H1 (cell line): ENCODE results near the gene KIF5C. TPM values are rescaled to one million over a fixed set of nuclear protein-coding genes. Genes with fewer than 3 reads are reported as not detected.

Experiments
- CTCF ChIA-PET: fragments of 300-600 bp; sonication (Branson Sonifier 250); formaldehyde crosslinking; loops from one replicate; lab custom pipeline; 2021; ENCODE audit not compliant: partially characterized antibody; lab: Charles Lee
- POLR2A ChIA-PET: fragments of 300-600 bp; sonication (Branson Sonifier 250); formaldehyde crosslinking; loops from one replicate; lab custom pipeline; 2021; ENCODE audit warnings: inconsistent platforms; ENCODE audit not compliant: partially characterized antibody; lab: Charles Lee
- DNase-seq, 2 experiments: peaks; one replicate each; pipeline versions ENCODE4 v3.0.0 to v3.0.0-alpha.2; 2010 to 2022; ENCODE audit warnings: low spot score in 2 of 2, low read depth in 1 of 2, mixed read lengths in 1 of 2
- FAIRE-seq: peaks from 2 replicates; lab custom pipeline; 2011; peaks lifted over from hg19 to GRCh38; lab: Jason Lieb, UNC
- H2AFZ ChIP-seq: 2 replicates; pipeline ENCODE4 v1.8.1; 2012; ENCODE audit warnings: low read length, inconsistent platforms
- H2AK5ac ChIP-seq: 2 replicates; pipeline ENCODE4 v1.6.1; 2013; ENCODE audit warnings: low read depth, low read length
- H2BK120ac ChIP-seq: replicated peaks from 2 replicates; pipeline ENCODE3; 2013; ENCODE audit warnings: low read depth, low read length, inconsistent platforms
- H2BK12ac ChIP-seq: 2 replicates; pipeline ENCODE4 v1.6.1; 2013; ENCODE audit warnings: low read depth, low read length
- H2BK15ac ChIP-seq: 2 replicates; pipeline ENCODE4 v1.6.1; 2013; ENCODE audit warnings: low read length
- H2BK20ac ChIP-seq: 2 replicates; pipeline ENCODE4 v1.6.1; 2013; ENCODE audit warnings: low read length
- H2BK5ac ChIP-seq: 2 replicates; pipeline ENCODE4 v1.6.1; 2013; ENCODE audit warnings: low read depth, low read length
- H3K14ac ChIP-seq: 2 replicates; pipeline ENCODE4 v1.6.1; 2013; ENCODE audit warnings: inconsistent platforms; ENCODE audit not compliant: insufficient read length
- H3K18ac ChIP-seq: 2 replicates; pipeline ENCODE4 v1.6.1; 2013; ENCODE audit warnings: low read length; ENCODE audit errors: extremely low read depth
- H3K23ac ChIP-seq: 2 replicates; pipeline ENCODE4 v1.6.1; 2013; ENCODE audit warnings: inconsistent platforms; ENCODE audit not compliant: insufficient read length
- H3K23me2 ChIP-seq: 2 replicates; pipeline ENCODE4 v1.6.1; 2013; ENCODE audit warnings: low read depth, low read length
- H3K27ac ChIP-seq: 2 replicates; pipeline ENCODE4 v1.6.1; 2011; ENCODE audit warnings: low read depth, low read length, inconsistent platforms
- H3K27me3 ChIP-seq, 4 experiments: replicated peaks in 1 of 4; 1 replicate in 1 of 4; 2 replicates in 3 of 4; pipeline versions ENCODE4 v1.6.1 to v1.8.1; 2011 to 2013; ENCODE audit warnings: low read length in 3 of 4, mild to moderate bottlenecking in 3 of 4, inconsistent platforms in 2 of 4, mixed read lengths in 2 of 4, moderate library complexity in 1 of 4; ENCODE audit not compliant: control insufficient read depth in 3 of 4, insufficient read depth in 3 of 4; ENCODE audit errors: extremely low read depth in 1 of 4
- H3K36me3 ChIP-seq, 4 experiments: 2 replicates each; pipeline versions ENCODE4 v1.6.1 to v1.8.1; 2011 to 2013; ENCODE audit warnings: mild to moderate bottlenecking in 4 of 4, low read length in 3 of 4, moderate library complexity in 2 of 4, control low read depth in 1 of 4, inconsistent platforms in 1 of 4; ENCODE audit not compliant: insufficient read depth in 4 of 4, control insufficient read depth in 2 of 4
- H3K4ac ChIP-seq: replicated peaks from 2 replicates; pipeline ENCODE3; 2013; ENCODE audit warnings: low read length, low read depth, mixed read lengths, inconsistent platforms; ENCODE audit not compliant: insufficient read length
- H3K4me1 ChIP-seq, 4 experiments: replicated peaks in 1 of 4; 1 replicate in 1 of 4; 2 replicates in 3 of 4; pipeline versions ENCODE4 v1.6.1 to v1.8.1; 2011 to 2013; ENCODE audit warnings: low read length in 3 of 4, inconsistent platforms in 2 of 4, mixed read lengths in 1 of 4; ENCODE audit not compliant: insufficient read depth in 4 of 4, control insufficient read depth in 3 of 4
- H3K4me2 ChIP-seq, 2 experiments: 2 replicates each; pipeline versions ENCODE4 v1.6.1 to v1.8.1; 2011 to 2013; ENCODE audit warnings: low read depth in 2 of 2, low read length in 2 of 2, control low read depth in 1 of 2, inconsistent platforms in 1 of 2, mild to moderate bottlenecking in 1 of 2; ENCODE audit not compliant: insufficient read depth in 1 of 2
- H3K4me3 ChIP-seq, 4 experiments: fragments of 200-600, 300-600 bp in 1 of 4; sonication (generic), shearing (Covaris generic), sonication (Bioruptor Twin) in 1 of 4; 2 replicates each; pipeline versions ENCODE4 v1.5.1 to v1.8.1; 2011 to 2016; ENCODE audit warnings: low read length in 4 of 4, low read depth in 3 of 4, control low read depth in 2 of 4, inconsistent platforms in 2 of 4, mild to moderate bottlenecking in 2 of 4, mixed read lengths in 1 of 4, moderate library complexity in 1 of 4; ENCODE audit not compliant: insufficient read depth in 2 of 4; ENCODE audit errors: extremely low read depth in 1 of 4
- H3K56ac ChIP-seq: replicated peaks from 2 replicates; pipeline ENCODE3; 2013; ENCODE audit warnings: low read depth, mild to moderate bottlenecking, mixed read lengths, low read length, inconsistent platforms; ENCODE audit not compliant: insufficient read length
- H3K79me1 ChIP-seq: 2 replicates; pipeline ENCODE4 v1.6.1; 2013; ENCODE audit warnings: low read depth, low read length, control low read depth
- H3K79me2 ChIP-seq, 2 experiments: 2 replicates each; pipeline versions ENCODE4 v1.6.1 to v1.8.1; 2012 to 2013; ENCODE audit warnings: low read length in 2 of 2, mild to moderate bottlenecking in 2 of 2, inconsistent platforms in 1 of 2; ENCODE audit not compliant: insufficient read depth in 2 of 2, control insufficient read depth in 1 of 2
- H3K9ac ChIP-seq, 4 experiments: replicated peaks in 1 of 4; 1 replicate in 1 of 4; 2 replicates in 3 of 4; pipeline versions ENCODE4 v1.6.1 to v1.8.1; 2011 to 2013; ENCODE audit warnings: low read depth in 3 of 4, low read length in 3 of 4, control low read depth in 2 of 4, mild to moderate bottlenecking in 2 of 4, moderate library complexity in 2 of 4, inconsistent platforms in 1 of 4; ENCODE audit errors: extremely low read depth in 1 of 4
- H3K9me3 ChIP-seq, 2 experiments: 2 replicates each; pipeline versions ENCODE4 v1.6.1 to v1.8.1; 2012 to 2013; ENCODE audit warnings: mild to moderate bottlenecking in 2 of 2, moderate library complexity in 2 of 2, control low read depth in 1 of 2, inconsistent platforms in 1 of 2, low read depth in 1 of 2, low read length in 1 of 2, mixed read lengths in 1 of 2; ENCODE audit not compliant: insufficient read depth in 2 of 2
- H4K20me1 ChIP-seq, 2 experiments: replicated peaks in 1 of 2; 2 replicates each; pipeline versions ENCODE3 to v1.8.1; 2011 to 2013; ENCODE audit warnings: inconsistent platforms in 2 of 2, low read length in 2 of 2, mild to moderate bottlenecking in 1 of 2; ENCODE audit not compliant: insufficient read depth in 2 of 2, control insufficient read depth in 1 of 2
- H4K5ac ChIP-seq: 2 replicates; pipeline ENCODE4 v1.6.1; 2013; ENCODE audit warnings: low read length, low read depth, mixed read lengths, inconsistent platforms; ENCODE audit not compliant: insufficient read length
- H4K8ac ChIP-seq: 2 replicates; pipeline ENCODE4 v1.8.0; 2013; ENCODE audit warnings: mild to moderate bottlenecking, moderate library complexity, low read length, inconsistent platforms; ENCODE audit not compliant: insufficient read depth; ENCODE audit errors: extremely low read depth
- H4K91ac ChIP-seq: replicated peaks from 2 replicates; pipeline ENCODE3; 2013; ENCODE audit warnings: low read length, mixed read lengths, inconsistent platforms; ENCODE audit not compliant: insufficient read length
- EGR1 ChIP-seq: IDR thresholded peaks from 2 replicates; pipeline ENCODE4 v1.6.1; 2011; ENCODE audit warnings: low read depth, low read length, borderline replicate concordance
- GABPA ChIP-seq: IDR thresholded peaks from 2 replicates; pipeline ENCODE4 v1.6.1; 2011; ENCODE audit warnings: mild to moderate bottlenecking, low read length, moderate library complexity, borderline replicate concordance; ENCODE audit not compliant: insufficient read depth
- KDM4A ChIP-seq: IDR thresholded peaks from one replicate; pipeline ENCODE4 v1.7.1; 2012; ENCODE audit warnings: low read depth, mild to moderate bottlenecking, moderate library complexity, low read length, inconsistent platforms; ENCODE audit not compliant: severe bottlenecking
- POLR2AphosphoS5 ChIP-seq: IDR thresholded peaks from 2 replicates; pipeline ENCODE4 v1.6.1; 2011; ENCODE audit warnings: low read depth, low read length
- RAD21 ChIP-seq, 2 experiments: IDR thresholded peaks in 1 of 2; conservative IDR thresholded peaks in 1 of 2; 2 replicates each; pipeline ENCODE4 v1.6.1; 2011; ENCODE audit warnings: low read depth in 2 of 2, low read length in 2 of 2, improper control_type of control experiment in 1 of 2, inconsistent platforms in 1 of 2, mild to moderate bottlenecking in 1 of 2, moderate library complexity in 1 of 2
- RBBP5 ChIP-seq: IDR thresholded peaks from 2 replicates; pipeline ENCODE4 v1.7.1; 2012; ENCODE audit warnings: low read depth, mild to moderate bottlenecking, inconsistent platforms, low read length, moderate library complexity, borderline replicate concordance
- polyA plus RNA-seq, 7 experiments: library from polyadenylated mRNA; depleted of rRNA in 3 of 7; stranded (reverse) in 5 of 7; unstranded in 2 of 7; fragments of >200 nt in 5 of 7; fragments of 200-250 nt in 2 of 7; gene quantifications; 1 replicate in 5 of 7; 2 replicates in 1 of 7; 4 replicates in 1 of 7; pipeline versions ENCODE4 v1.2.1 to v1.2.3, GENCODE V29; 2011 to 2013; ENCODE audit warnings: missing spikeins in 2 of 7, mixed read lengths in 2 of 7
- total RNA-seq: library from RNA; stranded (reverse); fragmentation: NEBNext Ultra II Directional; extraction: Animal tissue kit (Norgen Biotek cat#: 25700); gene quantifications from 2 replicates; pipeline ENCODE4 v1.2.1, GENCODE V29; 2021

Gene KIF5C
- total and polyA plus RNA-seq, 2 of the 8 experiments (the other 6 are each of a cell fraction or from before 2014, with no cell fraction given), result 16.3 to 66.4 TPM

GRCh38 chr2:148826791-148827190, 48.2 kb upstream of the KIF5C start:
- H3K4me1 ChIP-seq, result peaks cover 0 to 5% (median 0%) of the 10 kb centered on the region in 4 experiments; a peak in 3 of 7 replicates
- no peak overlapping the region for H4K8ac ChIP-seq
- ChIA-PET CTCF (interaction anchor here (1.0 to 6.6 kb wide), 4 partner anchors 10 to 28 kb away, joined by 3 to 47 read pairs (median 4); no protein-coding TSS in a partner anchor), POLR2A (interaction anchor here (1.7 to 2.9 kb wide), 2 partner anchors 9 to 13 kb away, joined by 4 to 8 read pairs; no protein-coding TSS in a partner anchor)
- FAIRE-seq (no peak), DNase-seq (no peak)
- H2BK12ac ChIP-seq, result no peak overlapping the region
- no peak overlapping the region for H4K91ac ChIP-seq
- no peaks in the 10 kb centered on the region for H3K79me2 ChIP-seq
- H2BK120ac ChIP-seq, result no peak overlapping the region
- H3K56ac ChIP-seq, result no peak overlapping the region
- H3K27me3 ChIP-seq, result no peaks in the 10 kb centered on the region
- no peak overlapping the region for H3K4me3 ChIP-seq
- H2AK5ac ChIP-seq, result no peak overlapping the region
- no peaks in the 10 kb centered on the region for H3K79me1 ChIP-seq
- no peaks in the 10 kb centered on the region for H3K36me3 ChIP-seq
- no peak overlapping the region for H4K5ac ChIP-seq
- no peak overlapping the region for H3K27ac ChIP-seq
- H4K20me1 ChIP-seq, result no peaks in the 10 kb centered on the region
- no peak overlapping the region for H3K4me2 ChIP-seq
- no peak overlapping the region for H2BK20ac ChIP-seq
- no peaks in the 10 kb centered on the region for H3K9me3 ChIP-seq
- H2BK5ac ChIP-seq, result no peak overlapping the region
- H2AFZ ChIP-seq, result no peak overlapping the region
- H3K18ac ChIP-seq, result no peak overlapping the region
- no peak overlapping the region for H3K9ac ChIP-seq
- no peak for TF ChIP-seq GABPA
- no peak for TF ChIP-seq KDM4A
- TF ChIP-seq EGR1, result no peak
- TF ChIP-seq RAD21 (IDR thresholded peaks at IDR 0.05 in 1 of 2, conservative IDR thresholded peaks at IDR 0.05 in 1 of 2; ENCODE audit: low read depth in 2 of 2, low read length in 2 of 2), result no peak
- no peak for TF ChIP-seq RBBP5
- no peak for TF ChIP-seq POLR2AphosphoS5
- H3K4ac ChIP-seq, result no peak overlapping the region
- H2BK15ac ChIP-seq, result no peak overlapping the region
- no peaks in the 10 kb centered on the region for H3K23me2 ChIP-seq
- no peak overlapping the region for H3K23ac ChIP-seq
- H3K14ac ChIP-seq, result no peak overlapping the region
